ENCODE data around the gene CRIP2. TPM values are rescaled to one million over a fixed set of nuclear protein-coding genes. Genes with fewer than 3 reads are reported as not detected.

Gene CRIP2, protein sequence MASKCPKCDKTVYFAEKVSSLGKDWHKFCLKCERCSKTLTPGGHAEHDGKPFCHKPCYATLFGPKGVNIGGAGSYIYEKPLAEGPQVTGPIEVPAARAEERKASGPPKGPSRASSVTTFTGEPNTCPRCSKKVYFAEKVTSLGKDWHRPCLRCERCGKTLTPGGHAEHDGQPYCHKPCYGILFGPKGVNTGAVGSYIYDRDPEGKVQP
- total RNA-seq, result 1 to 10 TPM; 1.7 to 4.6 (median 2.0) TPM
- 2.7 TPM for total RNA-seq (2013)

GRCh38 chr14:105474483-105475268 lies at the start of gene CRIP2:
CRIP2 (plus strand) TSS chr14:105474821; CDS start chr14:105474863, 42 bp downstream.
- peaks cover 0 to 6% of the 10 kb centered on the region in 2 donors for H3K27me3 Mint-ChIP-seq (ENCODE audit: low read depth in 2 of 2)
- H3K36me3 ChIP-seq (ENCODE audit: control insufficient read depth, insufficient read depth, low read length), result no peaks in the 10 kb centered on the region
- DNase-seq (peak in 1 of 2 donors; percentile 72), ATAC-seq (peak; percentile 29 to 49 (median 48))
- no peaks in the 10 kb centered on the region for H3K9me3 Mint-ChIP-seq
- H3K4me3 ChIP-seq (ENCODE audit: low read length), result peak within 1 kb of the TSS; percentile 17
- H3K4me1 ChIP-seq (ENCODE audit: control insufficient read depth, insufficient read depth, low read length), result peaks cover 46% of the 10 kb centered on the region
- H3K36me3 Mint-ChIP-seq, result no peaks in the 10 kb centered on the region
- H3K27ac Mint-ChIP-seq, result peak within 1 kb of the TSS in 1 of 2 donors; percentile 16
- no peak for TF ChIP-seq CTCF (IDR thresholded peaks at IDR 0.05)
- under 1% methylated on average over 118 of the region's 118 CpGs for WGBS (ENCODE audit: insufficient coverage)
- no peak within 1 kb of the TSS for H3K27ac ChIP-seq (ENCODE audit: low read length)
- H3K4me1 Mint-ChIP-seq, result peaks cover 6 to 23% of the 10 kb centered on the region in 2 donors
- no peaks in the 10 kb centered on the region for H3K9me3 ChIP-seq (ENCODE audit: control insufficient read depth, insufficient read depth, low read length)
- H3K4me3 Mint-ChIP-seq, result peak within 1 kb of the TSS; percentile 68
- peaks cover 24% of the 10 kb centered on the region for H3K27me3 ChIP-seq (ENCODE audit: control insufficient read depth, insufficient read depth, low read length)
- intact Hi-C loops (cut with micrococcal nuclease), result no loop called here

GRCh38 chr14:105424861-105425260 lies 49.8 kb upstream of the CRIP2 start:
- Histone ChIP-seq H3K4me1 (ENCODE audit: control insufficient read depth, insufficient read depth, low read length) (peaks cover 28% of the 10 kb centered on the region), H3K27me3 (ENCODE audit: control insufficient read depth, insufficient read depth, low read length) (no peaks in the 10 kb centered on the region), H3K9me3 (ENCODE audit: control insufficient read depth, insufficient read depth, low read length) (no peaks in the 10 kb centered on the region), H3K4me3 (ENCODE audit: low read length) (no peak overlapping the region), H3K27ac (ENCODE audit: low read length) (no peak overlapping the region), H3K36me3 (ENCODE audit: control insufficient read depth, insufficient read depth, low read length) (no peaks in the 10 kb centered on the region)
- peaks cover 47 to 49% of the 10 kb centered on the region in 2 donors for H3K4me1 Mint-ChIP-seq
- DNase-seq, result no peak
- no peak for TF ChIP-seq CTCF (IDR thresholded peaks at IDR 0.05)
- 90% methylated on average over 12 of the region's 12 CpGs for WGBS (ENCODE audit: insufficient coverage)
- no peaks in the 10 kb centered on the region for H3K27me3 Mint-ChIP-seq (ENCODE audit: low read depth in 2 of 2)
- no peak for ATAC-seq
- H3K4me3 Mint-ChIP-seq, result no peak overlapping the region
- H3K27ac Mint-ChIP-seq, result no peak overlapping the region
- intact Hi-C loops (cut with micrococcal nuclease), result no loop called here
- no peaks in the 10 kb centered on the region for H3K9me3 Mint-ChIP-seq
- no peaks in the 10 kb centered on the region for H3K36me3 Mint-ChIP-seq

- Histone ChIP-seq H3K9me3 (ENCODE audit: control insufficient read depth, insufficient read depth, low read length) (no peaks in the 10 kb centered on the region), H3K27me3 (ENCODE audit: control insufficient read depth, insufficient read depth, low read length) (no peaks in the 10 kb centered on the region), H3K36me3 (ENCODE audit: control insufficient read depth, insufficient read depth, low read length) (no peaks in the 10 kb centered on the region), H3K4me1 (ENCODE audit: control insufficient read depth, insufficient read depth, low read length) (peaks cover 21% of the 10 kb centered on the region), H3K4me3 (ENCODE audit: low read length) (no peak overlapping the region), H3K27ac (ENCODE audit: low read length) (no peak overlapping the region)
- intact Hi-C loops (cut with micrococcal nuclease), result no loop called here
- Mint-ChIP-seq H3K4me1 (peaks cover 45 to 46% of the 10 kb centered on the region in 2 donors), H3K4me3 (no peak overlapping the region), H3K27ac (no peak overlapping the region), H3K27me3 (ENCODE audit: low read depth in 2 of 2) (no peaks in the 10 kb centered on the region), H3K36me3 (no peaks in the 10 kb centered on the region), H3K9me3 (no peaks in the 10 kb centered on the region)
- DNase-seq (no peak), ATAC-seq (no peak)
- no peak for TF ChIP-seq CTCF (IDR thresholded peaks at IDR 0.05)
- 95% methylated on average over 23 of the region's 23 CpGs for WGBS (ENCODE audit: insufficient coverage)
Observed at GRCh38 chr14:105425823-105426247, 48.8 kb upstream of the CRIP2 start.

All from natural killer cell (primary cell).